SK-N-MC (cell line): ENCODE measurements around the gene ADAMTS19.

Experiments used
- EZH2 ChIP-seq: fragments of 200-600 bp; sonication (generic); IDR thresholded peaks from one replicate; pipeline ENCODE4 v1.6.1; 2017; ENCODE audit warnings: antibody characterized with exemption
- FOXP2 ChIP-seq: optimal IDR thresholded peaks from 2 replicates; pipeline ENCODE3; 2011; ENCODE audit warnings: mild to moderate bottlenecking, moderate library complexity; ENCODE audit not compliant: insufficient read depth; ENCODE audit errors: extremely low read length, control extremely low read depth
- POLR2AphosphoS5 ChIP-seq: IDR thresholded peaks from 2 replicates; pipeline ENCODE4 v1.6.1; 2012; ENCODE audit warnings: mild to moderate bottlenecking, low read depth, low read length, borderline replicate concordance

DNA sequence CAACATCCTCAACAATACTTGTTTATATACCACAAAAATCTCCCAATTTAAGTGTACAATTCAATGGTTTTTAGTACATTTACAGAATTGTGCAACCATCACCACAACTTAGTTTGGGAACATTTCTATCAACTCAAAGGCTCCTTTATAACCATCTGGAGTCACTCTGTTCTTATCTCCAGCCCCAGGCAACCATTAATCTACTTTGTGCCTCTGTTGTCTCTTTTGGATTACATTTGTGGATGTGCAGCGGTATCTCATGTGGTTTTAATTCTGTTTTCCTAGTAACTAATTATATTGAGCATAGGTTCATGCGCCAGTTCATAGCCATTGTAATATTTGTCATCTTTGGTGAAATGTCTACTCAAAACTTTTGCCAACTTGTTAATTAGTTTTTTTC, 14.4 kb downstream of the ADAMTS19 start:
- TF ChIP-seq POLR2AphosphoS5 = no peak
- no peak for TF ChIP-seq EZH2
- no peak for TF ChIP-seq FOXP2
